Rectal smooth muscle tissue (tissue), 1 donor: Measurements from ENCODE around the gene MEGF6.

Experiments
- H3K27ac ChIP-seq: one replicate; pipeline ENCODE4 v1.7.0; 2013; ENCODE audit warnings: low read depth, low read length, inconsistent platforms
- H3K27me3 ChIP-seq: one replicate; pipeline ENCODE4 v1.7.0; 2013; ENCODE audit warnings: low read length; ENCODE audit not compliant: control insufficient read depth, insufficient read depth
- H3K36me3 ChIP-seq: one replicate; pipeline ENCODE4 v1.7.0; 2013; ENCODE audit warnings: low read length; ENCODE audit not compliant: control insufficient read depth, insufficient read depth
- H3K4me1 ChIP-seq: one replicate; pipeline ENCODE4 v1.7.0; 2013; ENCODE audit warnings: low read length; ENCODE audit not compliant: control insufficient read depth, insufficient read depth
- H3K4me3 ChIP-seq: one replicate; pipeline ENCODE4 v1.7.0; 2013; ENCODE audit warnings: low read length
- H3K9ac ChIP-seq: one replicate; pipeline ENCODE4 v1.7.0; 2013; ENCODE audit warnings: low read length

MEGF6 gene

DNA sequence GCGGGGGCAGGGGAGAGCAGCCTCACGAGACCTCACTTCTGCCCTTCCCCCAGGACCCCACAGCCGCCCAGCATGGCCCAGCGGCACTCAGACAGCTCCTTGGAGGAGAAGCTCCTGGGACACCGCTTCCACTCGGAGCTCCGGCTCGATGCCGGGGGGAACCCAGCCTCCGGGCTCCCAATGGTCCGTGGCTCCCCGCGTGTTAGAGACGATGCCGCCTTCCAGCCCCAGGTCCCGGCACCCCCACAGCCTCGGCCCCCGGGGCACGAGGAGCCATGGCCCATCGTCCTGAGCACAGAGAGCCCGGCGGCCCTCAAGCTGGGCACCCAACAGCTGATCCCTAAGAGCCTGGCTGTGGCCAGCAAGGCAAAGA is 148.3 kb downstream of the MEGF6 start:
- Histone ChIP-seq H3K36me3 (no peaks in the 10 kb centered on the region), H3K4me1 (no peaks in the 10 kb centered on the region), H3K27ac (no peak overlapping the region), H3K4me3 (no peak overlapping the region), H3K9ac (no peak overlapping the region), H3K27me3 (no peaks in the 10 kb centered on the region)

DNA sequence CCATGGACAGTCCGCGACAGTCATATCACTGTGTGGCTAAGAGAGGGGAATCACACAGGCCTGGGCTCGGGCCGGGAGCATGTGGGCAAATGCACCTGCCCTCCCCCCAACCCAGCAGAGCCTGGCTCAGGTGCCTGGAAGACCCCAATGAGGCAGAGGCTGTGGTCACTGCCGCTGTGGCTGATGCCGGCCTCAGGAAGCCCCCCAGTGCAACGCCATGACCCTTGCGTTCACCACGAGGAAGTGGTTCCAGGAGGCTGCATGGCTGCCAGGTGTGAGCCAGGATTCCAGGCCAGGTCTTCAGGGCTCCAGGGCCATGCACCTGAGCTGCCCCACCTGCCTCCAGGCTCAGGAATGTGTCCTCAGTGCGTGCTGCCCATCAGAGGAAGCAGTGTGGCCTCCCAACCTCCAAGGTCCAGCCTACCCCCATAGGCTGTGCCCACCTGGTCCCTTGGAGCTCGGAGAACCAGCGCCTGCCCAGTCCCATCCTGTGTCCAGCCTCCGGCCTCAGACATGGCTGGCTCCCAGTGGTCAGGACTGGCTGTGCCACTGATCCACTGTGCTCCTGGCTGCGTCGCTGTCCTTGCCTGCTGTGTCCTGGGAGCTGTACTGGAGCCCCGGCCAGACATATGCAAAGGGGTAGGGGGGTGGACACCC is 148.8 kb downstream of the MEGF6 start:
- Histone ChIP-seq H3K27me3 (no peaks in the 10 kb centered on the region), H3K9ac (no peak overlapping the region), H3K27ac (no peak overlapping the region), H3K36me3 (no peaks in the 10 kb centered on the region), H3K4me1 (no peaks in the 10 kb centered on the region), H3K4me3 (no peak overlapping the region)

DNA sequence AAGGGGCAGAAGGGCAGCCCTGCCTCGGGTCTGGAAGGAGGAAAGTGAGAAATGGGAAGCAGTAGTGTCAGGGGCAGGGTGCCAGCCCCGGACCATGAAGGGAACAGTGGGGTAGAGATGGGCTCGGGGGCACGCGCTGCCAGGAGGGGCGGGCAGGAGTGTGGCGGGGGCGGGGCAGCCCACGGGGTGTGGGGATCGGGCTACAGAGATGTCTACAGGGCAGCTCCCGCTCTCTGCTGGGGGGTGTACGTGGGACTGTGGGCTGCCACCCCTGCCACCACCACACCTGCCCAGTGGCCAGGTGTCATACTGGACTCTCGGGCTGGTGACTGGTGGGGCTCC is 149.4 kb downstream of the MEGF6 start:
- no peak overlapping the region for H3K27ac ChIP-seq
- H3K4me1 ChIP-seq: no peaks in the 10 kb centered on the region
- no peaks in the 10 kb centered on the region for H3K36me3 ChIP-seq
- H3K4me3 ChIP-seq: no peak overlapping the region
- no peak overlapping the region for H3K9ac ChIP-seq
- H3K27me3 ChIP-seq: no peaks in the 10 kb centered on the region

DNA sequence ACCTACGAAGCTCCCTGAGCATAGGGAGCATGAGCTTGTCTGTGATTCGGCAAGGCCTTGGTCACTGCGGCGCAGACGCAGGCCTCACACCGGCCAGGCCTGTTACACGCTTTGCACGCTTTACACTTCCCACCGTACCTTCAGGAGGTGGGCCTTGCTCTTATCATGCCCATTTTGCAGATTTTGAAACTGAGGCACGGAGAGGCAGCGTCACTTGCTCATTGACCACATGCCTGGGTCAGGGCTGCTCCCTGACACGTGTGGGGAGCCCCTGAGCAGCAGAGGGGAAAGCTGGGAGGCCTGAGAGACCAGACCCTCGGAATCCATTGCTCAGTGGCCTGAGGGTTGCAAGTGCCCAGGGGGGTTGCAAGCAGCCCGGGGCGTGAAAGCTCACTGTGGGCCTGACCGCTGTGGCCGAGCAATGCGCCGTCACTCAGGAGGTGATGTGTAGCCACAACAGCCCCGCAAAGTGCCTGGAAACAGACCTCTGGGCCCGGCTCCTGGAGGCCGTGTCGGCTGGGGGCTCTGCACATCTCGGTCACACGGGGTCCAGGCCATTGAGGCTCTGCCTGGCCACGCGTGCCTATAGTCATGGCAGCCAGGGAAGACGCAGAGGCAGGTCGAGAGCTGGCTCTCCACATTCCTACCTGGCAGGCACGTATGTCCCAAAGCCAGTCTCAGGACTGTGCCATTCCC is 149.9 kb downstream of the MEGF6 start:
- no peak overlapping the region for H3K9ac ChIP-seq
- no peaks in the 10 kb centered on the region for H3K4me1 ChIP-seq
- H3K27ac ChIP-seq: no peak overlapping the region
- no peaks in the 10 kb centered on the region for H3K27me3 ChIP-seq
- H3K36me3 ChIP-seq: no peaks in the 10 kb centered on the region
- no peak overlapping the region for H3K4me3 ChIP-seq

DNA sequence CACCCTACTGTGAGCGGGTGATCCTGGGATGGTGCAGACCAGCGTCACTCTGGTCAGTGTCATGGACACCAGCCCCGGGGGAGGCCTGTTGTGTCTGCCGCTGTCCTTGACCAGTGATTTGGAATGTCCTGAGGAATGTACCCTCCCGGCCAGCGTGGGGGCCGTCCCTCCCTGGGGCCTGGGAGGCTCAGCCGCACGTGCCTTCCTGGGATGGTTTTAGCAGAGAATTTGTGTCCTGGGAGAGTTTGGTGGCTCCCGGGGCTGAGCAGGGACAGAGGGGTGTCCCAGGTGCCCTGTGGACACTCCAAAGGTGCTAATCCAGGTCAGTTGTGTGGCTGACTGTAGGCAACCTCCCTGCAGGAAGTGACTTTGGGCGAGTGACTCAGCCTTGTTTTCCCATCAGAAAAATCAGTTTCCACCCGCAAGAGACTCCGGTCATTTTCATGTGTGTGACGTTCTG is 150.6 kb downstream of the MEGF6 start:
- Histone ChIP-seq H3K36me3 (no peaks in the 10 kb centered on the region), H3K4me3 (no peak overlapping the region), H3K9ac (no peak overlapping the region), H3K27me3 (no peaks in the 10 kb centered on the region), H3K4me1 (no peaks in the 10 kb centered on the region), H3K27ac (no peak overlapping the region)

DNA sequence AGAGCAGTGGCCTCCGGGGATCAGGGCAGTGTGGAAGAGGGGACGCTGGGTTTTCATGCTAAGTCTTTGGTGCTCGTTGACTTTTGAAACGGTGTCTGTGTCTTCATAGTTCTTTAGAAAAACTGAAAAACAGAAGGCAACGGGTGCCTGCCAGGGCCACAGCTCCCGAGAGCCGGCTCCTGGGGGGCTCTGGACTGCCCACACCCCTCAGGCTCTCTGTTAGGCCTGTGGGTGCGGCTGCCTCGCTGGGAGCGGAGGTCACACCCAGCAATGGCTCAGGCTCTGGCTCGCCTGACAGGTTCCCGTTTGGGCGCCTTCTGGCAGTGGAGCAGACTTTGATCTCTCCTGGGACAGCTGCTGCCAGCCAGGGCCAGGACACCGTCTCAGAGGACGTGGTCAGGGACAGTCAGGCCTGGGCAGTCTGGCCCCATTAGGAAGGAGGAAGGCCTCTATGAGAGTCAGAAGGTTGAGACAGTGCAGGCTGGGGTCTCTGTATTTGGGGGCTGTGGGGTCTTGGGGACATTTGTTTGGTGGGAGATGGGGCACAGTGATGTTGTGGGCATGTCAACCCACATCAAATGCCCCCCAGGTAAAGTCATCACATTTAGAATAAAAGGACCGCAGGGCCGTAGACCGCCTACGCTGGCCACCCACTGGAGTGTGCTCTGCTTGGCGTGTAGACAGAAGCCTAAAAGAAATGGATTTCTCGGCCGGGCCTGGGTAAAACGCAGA is 151.2 kb downstream of the MEGF6 start:
- Histone ChIP-seq H3K4me3 (no peak overlapping the region), H3K9ac (no peak overlapping the region), H3K36me3 (no peaks in the 10 kb centered on the region), H3K4me1 (no peaks in the 10 kb centered on the region), H3K27me3 (peaks cover 4% of the 10 kb centered on the region), H3K27ac (no peak overlapping the region)

DNA sequence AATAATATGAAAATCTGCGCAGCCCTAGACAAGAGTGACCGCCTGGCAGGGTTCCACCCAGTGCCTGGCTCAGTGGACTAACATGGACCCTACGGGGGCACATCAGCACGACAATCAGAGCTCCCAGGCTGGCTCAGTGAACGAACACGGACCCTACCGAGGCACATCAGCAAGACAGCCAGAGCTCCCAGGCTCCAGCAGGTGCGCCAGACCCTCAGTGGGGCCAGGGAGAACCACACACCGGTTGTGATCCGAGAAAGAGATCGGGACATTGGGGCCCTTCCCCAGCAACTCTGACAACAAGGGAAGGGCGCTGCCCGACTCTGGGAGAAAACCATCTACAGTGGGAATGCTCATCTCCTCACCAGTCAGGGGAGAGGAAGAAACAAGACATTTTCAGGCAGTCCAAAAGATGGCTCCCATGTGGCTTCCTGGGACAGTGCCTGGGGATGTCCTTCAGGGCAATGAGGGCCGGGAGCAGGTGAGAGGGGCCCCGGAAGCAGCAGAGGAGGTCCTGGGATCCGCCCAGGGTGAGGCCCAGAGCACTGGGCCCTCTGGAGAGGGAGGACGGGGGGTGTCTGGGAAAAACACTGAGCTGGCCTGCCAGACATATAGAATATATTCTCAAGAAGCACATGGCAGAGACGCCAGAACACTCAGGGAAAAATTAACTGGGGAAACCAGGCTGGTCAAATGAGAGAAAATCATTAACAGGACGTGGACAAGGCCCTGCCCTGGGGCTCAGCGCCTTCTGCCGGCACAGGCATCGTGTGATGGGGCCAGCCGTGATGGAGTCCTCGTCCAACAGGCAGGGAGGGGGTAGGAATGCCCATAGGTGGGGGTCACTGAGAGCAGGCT is 152.0 kb downstream of the MEGF6 start:
- Histone ChIP-seq H3K27me3 (peaks cover 4% of the 10 kb centered on the region), H3K9ac (no peak overlapping the region), H3K27ac (no peak overlapping the region), H3K36me3 (no peaks in the 10 kb centered on the region), H3K4me3 (no peak overlapping the region), H3K4me1 (no peaks in the 10 kb centered on the region)

DNA sequence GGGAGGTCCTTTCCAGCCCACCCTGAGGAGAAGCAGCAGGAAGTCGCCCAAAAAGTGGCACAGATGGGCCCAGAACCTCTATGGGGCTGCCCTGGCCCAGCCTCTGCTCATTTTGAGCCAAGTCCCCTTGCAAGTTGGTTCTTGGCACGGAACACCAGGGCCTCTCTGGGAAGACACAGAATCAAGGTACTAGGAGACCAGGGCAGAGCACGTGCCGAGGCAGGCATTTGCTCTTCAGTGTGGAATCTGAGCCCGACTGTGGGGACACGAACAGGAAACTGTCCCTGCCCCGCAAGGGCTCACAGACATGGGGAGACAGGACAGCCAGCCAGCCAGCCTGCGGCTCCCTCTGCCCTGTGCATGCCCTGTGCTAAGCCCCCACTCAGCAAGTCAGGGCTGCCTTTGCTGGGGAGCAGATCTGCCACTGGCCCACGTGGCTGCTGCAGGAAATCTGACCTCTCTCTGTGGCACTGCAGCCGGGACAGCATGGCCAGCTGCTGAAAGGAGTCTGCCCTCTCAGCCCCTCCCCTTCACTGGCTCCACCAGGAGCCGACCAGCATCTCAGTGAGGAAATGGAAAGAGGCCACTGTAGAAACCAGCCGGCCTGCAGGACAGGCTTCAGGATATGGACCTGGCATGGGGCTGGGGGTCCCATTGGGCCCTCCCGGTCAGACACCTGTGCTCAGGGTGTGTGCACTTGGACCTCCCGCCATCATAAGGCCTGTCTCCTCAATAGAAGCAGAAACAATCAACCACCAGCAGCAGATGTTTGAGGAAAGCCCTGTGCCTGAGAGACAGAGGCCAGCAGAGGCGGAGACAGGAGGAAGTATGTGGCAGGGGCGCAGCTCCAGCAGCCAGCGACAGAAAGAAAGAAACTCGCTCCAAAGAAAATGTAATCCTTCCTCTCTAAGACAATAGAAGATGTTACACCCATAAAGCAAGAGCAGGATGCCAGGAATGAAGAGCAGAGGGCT is 153.1 kb downstream of the MEGF6 start:
- H3K4me1 ChIP-seq: no peaks in the 10 kb centered on the region
- H3K9ac ChIP-seq: no peak overlapping the region
- H3K36me3 ChIP-seq: no peaks in the 10 kb centered on the region
- no peak overlapping the region for H3K27ac ChIP-seq
- H3K27me3 ChIP-seq: peaks cover 7% of the 10 kb centered on the region
- H3K4me3 ChIP-seq: no peak overlapping the region

DNA sequence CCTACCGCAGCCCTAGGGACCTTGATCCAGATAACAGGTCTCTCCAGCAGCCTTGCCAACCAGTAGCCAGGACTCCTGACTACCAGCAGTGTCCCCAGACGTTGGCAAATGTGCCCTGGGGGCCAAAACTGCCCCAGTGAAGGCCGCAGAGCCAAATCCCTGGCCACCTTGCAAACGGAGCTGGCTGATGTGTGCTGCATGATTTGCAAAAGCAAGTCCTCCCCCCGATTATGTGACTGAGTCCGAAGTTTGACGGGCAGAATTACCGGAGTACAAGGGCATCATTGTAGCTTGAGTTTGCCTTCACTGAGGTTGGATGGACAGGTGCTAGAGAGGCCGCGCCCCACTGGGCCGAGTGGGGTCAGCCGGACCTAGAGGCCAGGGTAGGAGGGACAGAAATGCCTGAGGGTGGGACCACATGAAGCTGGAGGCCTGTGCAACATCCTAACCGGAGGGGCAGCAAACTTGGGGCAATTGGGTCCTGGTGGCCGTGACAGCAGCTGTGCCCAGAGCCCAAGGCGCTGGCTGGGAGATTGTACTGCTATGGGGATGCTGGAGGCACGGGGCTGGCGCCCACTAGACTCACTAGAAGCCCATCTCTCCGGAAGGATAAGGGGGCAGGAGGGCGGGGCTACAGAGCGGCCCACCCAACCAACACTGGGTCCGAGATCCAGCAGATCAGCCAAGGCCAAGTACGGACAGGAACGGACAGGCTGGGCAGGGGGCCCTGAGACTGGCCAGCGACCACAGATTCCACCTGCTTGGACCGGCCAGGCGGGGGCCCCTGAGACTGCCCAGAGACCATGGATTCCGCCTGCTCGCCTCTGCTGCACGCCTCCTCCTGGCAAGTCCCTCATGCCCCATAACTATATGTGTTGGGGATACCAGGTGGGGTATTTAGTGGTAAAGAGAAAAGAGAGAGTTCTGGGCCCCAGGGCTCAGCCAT is 154.1 kb downstream of the MEGF6 start:
- Histone ChIP-seq H3K9ac (no peak overlapping the region), H3K27me3 (peaks cover 10% of the 10 kb centered on the region), H3K27ac (no peak overlapping the region), H3K4me1 (no peaks in the 10 kb centered on the region), H3K36me3 (no peaks in the 10 kb centered on the region), H3K4me3 (no peak overlapping the region)

DNA sequence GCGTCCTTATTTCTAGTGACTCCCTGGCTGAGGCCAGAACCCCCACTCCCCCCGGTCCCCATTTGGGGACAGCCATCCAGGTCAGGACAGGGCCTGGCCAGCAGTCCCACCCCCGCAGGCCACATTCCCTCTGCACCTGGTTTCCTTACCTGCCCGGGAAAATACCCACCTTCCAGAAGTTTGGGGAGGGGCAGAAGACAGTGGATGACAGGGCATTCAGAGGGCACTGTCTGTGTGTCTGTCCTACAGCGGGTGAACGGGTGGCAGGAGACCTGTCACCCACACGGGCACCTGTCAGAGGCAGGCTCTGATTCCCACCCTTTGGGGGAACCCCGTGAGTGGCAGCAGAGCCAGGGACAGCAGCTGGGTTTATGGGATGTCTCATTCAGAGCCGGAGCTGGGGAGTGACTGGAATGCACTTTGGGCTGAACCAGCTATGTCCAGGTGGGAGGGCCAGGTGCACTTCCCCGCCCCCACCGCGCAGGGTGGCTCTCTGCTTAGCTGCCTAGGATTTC is 154.8 kb downstream of the MEGF6 start:
- Histone ChIP-seq H3K27ac (no peak overlapping the region), H3K4me3 (peak overlapping the region; percentile 22), H3K27me3 (peaks cover 12% of the 10 kb centered on the region), H3K36me3 (no peaks in the 10 kb centered on the region), H3K4me1 (no peaks in the 10 kb centered on the region), H3K9ac (no peak overlapping the region)
